Stimulated activated CD4-positive, alpha-beta T cell treated with anti-CD3 and anti-CD28 coated beads, Interleukin-1b, Interleukin-23, amount 100 ng/mL, for 1 hour (primary cell): ENCODE results near the gene RANGAP1.

ENCODE experiments used
- DNase-seq, 2 donors: peaks; one replicate each; pipeline ENCODE4 v3.0.0-alpha.2; 2020; ENCODE audit warnings: low read depth in 2 of 2

RANGAP1 gene

GRCh38 chr22:41234815-41235695, 50.9 kb downstream of the RANGAP1 start:
- no peak for DNase-seq

- DNase-seq = no peak
Observed at GRCh38 chr22:41231369-41231768, 54.6 kb downstream of the RANGAP1 start.

GRCh38 chr22:41230401-41230785, 55.6 kb downstream of the RANGAP1 start:
- DNase-seq = no peak

GRCh38 chr22:41229730-41230400, 56.1 kb downstream of the RANGAP1 start:
- no peak for DNase-seq

- DNase-seq = no peak
Observed at GRCh38 chr22:41229215-41229614, 56.8 kb downstream of the RANGAP1 start.

GRCh38 chr22:41226723-41227655, 59.0 kb downstream of the RANGAP1 start:
- no peak for DNase-seq

GRCh38 chr22:41223535-41223934, 62.5 kb downstream of the RANGAP1 start:
- DNase-seq = no peak

- DNase-seq = no peak
Observed at GRCh38 chr22:41222846-41223507, 63.0 kb downstream of the RANGAP1 start.

GRCh38 chr22:41217553-41218157, 68.3 kb downstream of the RANGAP1 start:
- no peak for DNase-seq

- no peak for DNase-seq
Observed at GRCh38 chr22:41216984-41217383, 69.0 kb downstream of the RANGAP1 start.

- DNase-seq = no peak
Observed at GRCh38 chr22:41215926-41216325, 70.1 kb downstream of the RANGAP1 start.

- DNase-seq = no peak
Observed at GRCh38 chr22:41215409-41215808, 70.6 kb downstream of the RANGAP1 start.

- no peak for DNase-seq
Observed at GRCh38 chr22:41206719-41207118, 79.3 kb downstream of the RANGAP1 start.

GRCh38 chr22:41204992-41205900, 80.7 kb downstream of the RANGAP1 start, which contains the start of gene L3MBTL2:
Gene L3MBTL2 (plus strand): TSS chr22:41205312. CDS start chr22:41205363, 51 bp downstream.
- DNase-seq = peak; percentile 93 to 97

- no peak for DNase-seq
Observed at GRCh38 chr22:41204066-41204465, 81.9 kb downstream of the RANGAP1 start.

GRCh38 chr22:41203118-41203517, 82.9 kb downstream of the RANGAP1 start:
- DNase-seq = no peak

- DNase-seq = no peak
Observed at GRCh38 chr22:41201141-41201540, 84.8 kb downstream of the RANGAP1 start.

- DNase-seq = no peak
Observed at GRCh38 chr22:41198027-41198580, 87.9 kb downstream of the RANGAP1 start.
